Endothelial cell of umbilical vein (primary cell): ENCODE results near the gene LTK.

Experiments used
- CTCF ChIP-seq, 2 donors: IDR thresholded peaks; 1 replicate in 1 of 2; 2 replicates in 1 of 2; pipeline ENCODE4 v1.5.1; 2011; ENCODE audit warnings: low read length in 2 of 2, mild to moderate bottlenecking in 2 of 2, moderate library complexity in 2 of 2, control low read depth in 1 of 2, inconsistent platforms in 1 of 2, low read depth in 1 of 2; ENCODE audit not compliant: insufficient read depth in 1 of 2; ENCODE audit errors: extremely low read depth in 1 of 2
- EZH2 ChIP-seq: IDR thresholded peaks from 2 replicates; pipeline ENCODE4 v1.6.1; 2012; ENCODE audit warnings: borderline replicate concordance, low read depth, mild to moderate bottlenecking, moderate library complexity, low read length, inconsistent platforms; ENCODE audit not compliant: severe bottlenecking
- POLR2AphosphoS5 ChIP-seq: IDR thresholded peaks from 2 replicates; pipeline ENCODE4 v1.6.1; 2012; ENCODE audit warnings: low read depth, mild to moderate bottlenecking, control low read depth, low read length, moderate library complexity; ENCODE audit not compliant: insufficient read depth

GRCh38 chr15:41486286-41486685 is 27.3 kb downstream of the LTK start:
- no peak for TF ChIP-seq POLR2AphosphoS5
- TF ChIP-seq EZH2, result no peak
- TF ChIP-seq CTCF (IDR thresholded peaks at IDR 0.05; ENCODE audit: extremely low read depth in 1 of 2, insufficient read depth in 1 of 2, low read depth in 1 of 2, low read length in 2 of 2), result no peak
